ENCODE measurements around the gene PCDHA2. TPM values are rescaled to one million over a fixed set of nuclear protein-coding genes. Genes with fewer than 3 reads are reported as not detected.
"Not testable (repeated sequence)": the region's sequence is repeated elsewhere in the genome, so short reads cannot be mapped to it uniquely, and the experiment has no call there.

PCDHA2 gene
- total RNA-seq, 2 experiments from 2014 or later, result not detected

- ATAC-seq, H3K4me3 Mint-ChIP-seq, H3K27ac Mint-ChIP-seq, H3K4me1 Mint-ChIP-seq, CTCF ChIA-PET, POLR2A ChIA-PET, DNase-seq: not testable (repeated sequence)
- H3K36me3 Mint-ChIP-seq (ENCODE audit: low read depth), result peaks cover 20% of the 10 kb centered on the region
- intact Hi-C loops (cut with DNase I, micrococcal nuclease), result loop anchor here in 1 of 2 experiments (10.0 kb wide), 1 partner anchor 569 kb away; the partner anchor contains the start of gene PCDHGA5
- H3K27me3 Mint-ChIP-seq, result peaks cover 30% of the 10 kb centered on the region
- peaks cover 30% of the 10 kb centered on the region for H3K9me3 Mint-ChIP-seq (ENCODE audit: low read depth)
Observed at GRCh38 chr5:140796072-140796717, 1.5 kb downstream of the PCDHA2 start.

GRCh38 chr5:140796718-140797095 lies 2.1 kb downstream of the PCDHA2 start:
- DNase-seq, result no peak
- ChIA-PET CTCF (interaction anchor here (0.5 kb wide), 1 partner anchor 62 kb away, joined by 3 read pairs; no protein-coding TSS in a partner anchor), POLR2A (no interaction called here)
- no peak for ATAC-seq
- Mint-ChIP-seq H3K4me3 (no peak overlapping the region), H3K36me3 (ENCODE audit: low read depth) (peaks cover 24% of the 10 kb centered on the region), H3K27me3 (peaks cover 32% of the 10 kb centered on the region), H3K9me3 (ENCODE audit: low read depth) (peaks cover 28% of the 10 kb centered on the region), H3K27ac (no peak overlapping the region), H3K4me1 (no peaks in the 10 kb centered on the region)
- intact Hi-C loops (cut with DNase I, micrococcal nuclease), result loop anchor here in 1 of 2 experiments (10.0 kb wide), 1 partner anchor 568 kb away; the partner anchor contains the start of gene PCDHGA5

DNA sequence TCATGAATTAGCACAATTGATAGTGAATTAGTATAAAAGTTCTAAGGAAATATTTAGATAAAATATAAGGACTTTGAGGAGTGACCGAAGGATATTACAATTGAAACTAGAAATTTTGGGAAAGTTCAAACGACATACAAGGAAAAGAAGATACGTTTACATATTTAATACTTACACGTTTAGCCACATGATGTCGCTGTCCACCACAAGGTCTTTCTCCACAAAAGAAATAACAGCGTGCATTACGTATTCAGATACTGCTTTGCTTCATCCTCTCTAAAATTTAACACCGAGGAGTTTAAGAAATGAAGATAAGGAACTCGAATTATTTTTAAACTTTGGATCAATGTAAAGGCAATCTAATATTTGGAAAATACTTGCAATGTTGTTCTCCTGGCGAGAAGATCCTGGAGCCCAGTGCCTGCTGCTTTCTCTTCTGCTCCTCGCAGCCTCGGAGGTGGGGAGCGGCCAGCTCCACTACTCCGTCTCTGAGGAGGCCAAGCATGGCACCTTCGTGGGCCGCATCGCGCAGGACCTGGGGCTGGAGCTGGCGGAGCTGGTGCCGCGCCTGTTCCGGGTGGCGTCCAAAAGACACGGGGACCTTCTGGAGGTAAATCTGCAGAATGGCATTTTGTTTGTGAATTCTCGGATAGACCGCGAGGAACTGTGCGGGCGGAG lies 6.3 kb downstream of the PCDHA2 start, which contains the start of gene PCDHA3:
Gene PCDHA3, plus strand, starts transcription at position 242 of the 678 bp plus-strand sequence.
- DNase-seq (no peak), ATAC-seq (no peak)
- intact Hi-C loops (cut with DNase I, micrococcal nuclease), result loop anchor here in 1 of 2 experiments (5.0 kb wide), 1 partner anchor 41 kb away; the partner anchor contains the start of gene PCDHA8
- Mint-ChIP-seq H3K27ac (no peak within 1 kb of the TSS), H3K27me3 (peaks cover 26% of the 10 kb centered on the region), H3K4me3 (no peak within 1 kb of the TSS), H3K9me3 (ENCODE audit: low read depth) (peaks cover 19% of the 10 kb centered on the region), H3K4me1 (no peaks in the 10 kb centered on the region), H3K36me3 (ENCODE audit: low read depth) (peaks cover 7% of the 10 kb centered on the region)
- POLR2A ChIA-PET, result no interaction called here
- CTCF ChIA-PET, result interaction anchor here (1.1 kb wide), 1 partner anchor 16 kb away, joined by 3 read pairs; no protein-coding TSS in a partner anchor

DNA sequence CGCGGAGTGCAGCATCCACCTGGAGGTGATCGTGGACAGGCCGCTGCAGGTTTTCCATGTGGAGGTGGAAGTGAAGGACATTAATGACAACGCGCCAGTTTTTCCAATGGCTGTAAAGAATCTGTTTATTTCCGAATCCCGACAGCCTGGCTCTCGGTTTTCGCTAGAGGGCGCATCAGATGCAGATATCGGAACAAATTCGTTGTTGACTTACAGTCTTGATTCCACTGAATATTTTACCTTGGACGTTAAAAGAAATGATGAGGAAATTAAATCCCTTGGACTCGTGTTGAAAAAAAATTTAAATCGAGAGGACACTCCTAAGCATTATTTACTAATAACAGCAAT lies 6.8 kb downstream of the PCDHA2 start:
- intact Hi-C loops (cut with DNase I, micrococcal nuclease), result loop anchor here in 1 of 2 experiments (5.0 kb wide), 1 partner anchor 41 kb away; the partner anchor contains the start of gene PCDHA8
- no peak for DNase-seq
- Mint-ChIP-seq H3K27ac (no peak overlapping the region), H3K4me1 (no peaks in the 10 kb centered on the region), H3K9me3 (ENCODE audit: low read depth) (peaks cover 17% of the 10 kb centered on the region), H3K27me3 (peaks cover 27% of the 10 kb centered on the region), H3K36me3 (ENCODE audit: low read depth) (peaks cover 7% of the 10 kb centered on the region), H3K4me3 (no peak overlapping the region)
- ChIA-PET POLR2A (no interaction called here), CTCF (interaction anchor here (1.1 kb wide), 1 partner anchor 16 kb away, joined by 3 read pairs; no protein-coding TSS in a partner anchor)
- ATAC-seq, result no peak

DNA sequence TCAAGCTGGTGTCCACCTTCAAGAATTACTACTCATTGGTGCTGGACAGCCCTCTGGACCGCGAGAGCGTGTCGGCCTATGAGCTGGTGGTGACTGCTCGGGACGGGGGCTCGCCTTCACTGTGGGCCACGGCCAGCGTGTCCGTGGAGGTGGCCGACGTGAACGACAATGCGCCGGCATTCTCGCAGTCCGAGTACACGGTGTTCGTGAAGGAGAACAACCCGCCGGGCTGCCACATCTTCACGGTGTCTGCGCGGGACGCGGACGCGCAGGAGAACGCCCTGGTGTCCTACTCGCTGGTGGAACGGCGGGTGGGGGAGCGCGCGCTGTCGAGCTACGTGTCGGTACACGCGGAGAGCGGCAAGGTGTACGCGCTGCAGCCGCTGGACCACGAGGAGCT lies 7.7 kb downstream of the PCDHA2 start:
- H3K4me1 Mint-ChIP-seq; ATAC-seq; H3K4me3 Mint-ChIP-seq; CTCF ChIA-PET; H3K36me3 Mint-ChIP-seq (ENCODE audit: low read depth); H3K27ac Mint-ChIP-seq; POLR2A ChIA-PET; DNase-seq: not testable (repeated sequence)
- peaks cover 18% of the 10 kb centered on the region for H3K9me3 Mint-ChIP-seq (ENCODE audit: low read depth)
- intact Hi-C loops (cut with DNase I, micrococcal nuclease), result loop anchor here in 1 of 2 experiments (5.0 kb wide), 1 partner anchor 40 kb away; the partner anchor contains the start of gene PCDHA8
- peaks cover 28% of the 10 kb centered on the region for H3K27me3 Mint-ChIP-seq

- Mint-ChIP-seq H3K4me3 (no peak overlapping the region), H3K27ac (no peak overlapping the region), H3K4me1 (no peaks in the 10 kb centered on the region), H3K9me3 (ENCODE audit: low read depth) (peaks cover 17% of the 10 kb centered on the region), H3K27me3 (peaks cover 31% of the 10 kb centered on the region), H3K36me3 (ENCODE audit: low read depth) (peaks cover 7% of the 10 kb centered on the region)
- POLR2A ChIA-PET, result no interaction called here
- no peak for DNase-seq
- no peak for ATAC-seq
- CTCF ChIA-PET, result no interaction called here
- intact Hi-C loops (cut with DNase I, micrococcal nuclease), result loop anchor here in 1 of 2 experiments (5.0 kb wide), 1 partner anchor 39 kb away; the partner anchor contains the start of gene PCDHA8
Observed at GRCh38 chr5:140802781-140803271, 8.2 kb downstream of the PCDHA2 start.

DNA sequence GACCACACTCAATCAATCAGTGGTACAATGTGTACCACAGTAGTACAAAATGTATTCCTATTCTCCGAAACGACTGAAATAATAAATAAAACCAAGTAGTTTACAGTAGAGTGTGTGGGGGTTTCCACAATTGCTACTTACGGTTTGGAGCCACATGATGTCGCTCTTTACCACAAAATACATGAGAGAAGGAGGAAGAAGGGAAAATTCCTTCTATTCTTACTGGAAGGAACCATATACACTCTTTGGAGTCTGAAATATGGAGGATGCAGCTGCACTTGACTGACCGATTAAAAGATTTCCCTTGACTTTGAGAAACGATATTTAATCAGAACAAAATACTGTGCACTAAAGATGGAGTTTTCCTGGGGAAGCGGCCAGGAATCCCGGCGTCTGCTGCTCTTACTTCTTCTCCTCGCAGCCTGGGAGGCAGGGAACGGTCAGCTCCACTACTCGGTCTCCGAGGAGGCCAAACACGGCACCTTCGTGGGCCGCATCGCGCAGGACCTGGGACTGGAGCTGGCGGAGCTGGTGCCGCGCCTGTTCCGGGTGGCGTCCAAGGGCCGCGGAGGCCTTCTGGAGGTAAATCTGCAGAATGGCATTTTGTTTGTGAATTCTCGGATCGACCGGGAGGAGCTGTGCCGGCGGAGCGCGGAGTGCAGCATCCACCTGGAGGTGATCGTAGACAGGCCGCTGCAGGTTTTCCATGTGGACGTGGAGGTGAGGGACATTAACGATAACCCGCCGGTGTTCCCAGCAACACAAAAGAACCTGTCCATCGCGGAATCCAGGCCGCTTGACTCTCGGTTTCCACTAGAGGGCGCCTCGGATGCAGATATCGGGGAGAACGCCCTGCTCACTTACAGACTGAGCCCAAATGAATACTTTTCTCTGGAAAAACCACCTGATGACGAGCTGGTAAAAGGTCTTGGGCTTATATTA lies 12.5 kb downstream of the PCDHA2 start, which contains the start of gene PCDHA4:
Gene PCDHA4, plus strand, starts transcription at position 235 of the 942 bp plus-strand sequence.
- intact Hi-C loops (cut with DNase I, micrococcal nuclease), result no loop called here
- Mint-ChIP-seq H3K9me3 (ENCODE audit: low read depth) (peaks cover 10% of the 10 kb centered on the region), H3K4me3 (no peak within 1 kb of the TSS), H3K27me3 (peaks cover 21% of the 10 kb centered on the region), H3K4me1 (no peaks in the 10 kb centered on the region), H3K36me3 (ENCODE audit: low read depth) (peaks cover 2% of the 10 kb centered on the region), H3K27ac (no peak within 1 kb of the TSS)
- ATAC-seq (no peak), DNase-seq (peak; percentile 48)
- ChIA-PET POLR2A (no interaction called here), CTCF (interaction anchor here (0.7 to 1.1 kb wide), 5 partner anchors 13 to 416 kb away, joined by 3 read pairs; partner anchors contain the start of gene PCDHB14)

GRCh38 chr5:140808241-140808888 lies 13.7 kb downstream of the PCDHA2 start:
- CTCF ChIA-PET; H3K4me3 Mint-ChIP-seq; intact Hi-C loops (cut with DNase I, micrococcal nuclease); H3K27ac Mint-ChIP-seq; ATAC-seq; H3K4me1 Mint-ChIP-seq; H3K36me3 Mint-ChIP-seq (ENCODE audit: low read depth); POLR2A ChIA-PET; DNase-seq: not testable (repeated sequence)
- Mint-ChIP-seq H3K27me3 (peaks cover 23% of the 10 kb centered on the region), H3K9me3 (ENCODE audit: low read depth) (peaks cover 17% of the 10 kb centered on the region)

DNA sequence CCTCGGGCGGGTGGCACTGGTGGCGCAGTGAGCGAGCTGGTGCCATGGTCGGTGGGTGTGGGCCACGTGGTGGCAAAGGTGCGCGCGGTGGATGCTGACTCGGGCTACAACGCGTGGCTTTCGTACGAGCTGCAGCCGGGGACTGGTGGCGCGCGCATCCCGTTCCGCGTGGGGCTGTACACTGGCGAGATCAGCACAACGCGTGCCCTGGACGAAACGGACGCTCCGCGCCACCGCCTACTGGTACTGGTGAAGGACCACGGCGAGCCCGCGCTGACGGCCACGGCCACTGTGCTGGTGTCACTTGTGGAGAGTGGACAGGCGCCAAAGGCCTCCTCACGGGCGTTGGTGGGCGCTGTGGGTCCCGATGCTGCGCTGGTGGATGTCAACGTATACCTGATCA lies 14.2 kb downstream of the PCDHA2 start:
- no peak overlapping the region for H3K27ac Mint-ChIP-seq
- POLR2A ChIA-PET, result no interaction called here
- no peak overlapping the region for H3K4me3 Mint-ChIP-seq
- CTCF ChIA-PET, result no interaction called here
- peaks cover 2% of the 10 kb centered on the region for H3K36me3 Mint-ChIP-seq (ENCODE audit: low read depth)
- ATAC-seq, result no peak
- intact Hi-C loops (cut with DNase I, micrococcal nuclease), result no loop called here
- peaks cover 21% of the 10 kb centered on the region for H3K27me3 Mint-ChIP-seq
- peaks cover 15% of the 10 kb centered on the region for H3K9me3 Mint-ChIP-seq (ENCODE audit: low read depth)
- no peaks in the 10 kb centered on the region for H3K4me1 Mint-ChIP-seq
- DNase-seq, result no peak

GRCh38 chr5:140821375-140822280 lies 27.0 kb downstream of the PCDHA2 start, which contains the start of gene PCDHA5:
Gene PCDHA5 (plus strand): TSS chr5:140821613.
- Mint-ChIP-seq H3K4me3 (no peak within 1 kb of the TSS), H3K4me1 (no peaks in the 10 kb centered on the region), H3K27me3 (peaks cover 5% of the 10 kb centered on the region), H3K36me3 (ENCODE audit: low read depth) (peaks cover 3% of the 10 kb centered on the region), H3K9me3 (ENCODE audit: low read depth) (peaks cover 5% of the 10 kb centered on the region), H3K27ac (no peak within 1 kb of the TSS)
- POLR2A ChIA-PET, result no interaction called here
- intact Hi-C loops (cut with DNase I, micrococcal nuclease), result no loop called here
- CTCF ChIA-PET, result interaction anchor here (0.7 to 1.6 kb wide), 5 partner anchors 16 to 1911 kb away, joined by 3 to 6 read pairs (median 4); partner anchors contain the start of gene PCDHA1
- ATAC-seq, result no peak
- DNase-seq, result peak; percentile 62
